SK-N-SH (cell line): Measurements from ENCODE around the gene ANKS1B.

Source experiments
- CTCF ChIP-seq: fragments of 200-600 bp; sonication (generic); IDR thresholded peaks from 2 replicates; pipeline ENCODE4 v1.6.1; 2017; ENCODE audit warnings: antibody characterized with exemption, mild to moderate bottlenecking, moderate library complexity
- ELF1 ChIP-seq: IDR thresholded peaks from 2 replicates; pipeline ENCODE4 v1.4.0; 2012
- EP300 ChIP-seq, 2 experiments: IDR thresholded peaks; 2 replicates each; pipeline versions ENCODE4 v1.4.0 to v1.6.1; 2012; ENCODE audit warnings: borderline replicate concordance in 1 of 2, low read depth in 1 of 2, low read length in 1 of 2
- GABPA ChIP-seq: IDR thresholded peaks from 2 replicates; pipeline ENCODE4 v1.4.0; 2012; ENCODE audit warnings: low read depth, mild to moderate bottlenecking
- JUND ChIP-seq: IDR thresholded peaks from 2 replicates; pipeline ENCODE4 v1.4.0; 2012
- MAX ChIP-seq: IDR thresholded peaks from 2 replicates; pipeline ENCODE4 v1.4.0; 2012; ENCODE audit warnings: low read depth
- NRF1 ChIP-seq: IDR thresholded peaks from 2 replicates; pipeline ENCODE4 v1.6.1; 2012; ENCODE audit warnings: low read depth, mild to moderate bottlenecking, low read length
- POLR2AphosphoS5 ChIP-seq: IDR thresholded peaks from 2 replicates; pipeline ENCODE4 v1.6.1; 2012; ENCODE audit warnings: low read depth, low read length
- RAD21 ChIP-seq: IDR thresholded peaks from 2 replicates; pipeline ENCODE4 v1.6.1; 2012; ENCODE audit warnings: mild to moderate bottlenecking, low read length
- REST ChIP-seq: IDR thresholded peaks from 2 replicates; pipeline ENCODE4 v1.6.1; 2012; ENCODE audit warnings: mild to moderate bottlenecking, low read depth, low read length, moderate library complexity
- RXRA ChIP-seq: IDR thresholded peaks from 2 replicates; pipeline ENCODE4 v1.4.0; 2012; ENCODE audit warnings: low read depth, mild to moderate bottlenecking, borderline replicate concordance
- TAF1 ChIP-seq: IDR thresholded peaks from 2 replicates; pipeline ENCODE4 v1.6.1; 2012; ENCODE audit warnings: low read depth, mild to moderate bottlenecking, low read length, moderate library complexity, borderline replicate concordance
- TEAD4 ChIP-seq: IDR thresholded peaks from 2 replicates; pipeline ENCODE4 v1.4.0; 2012; ENCODE audit warnings: mild to moderate bottlenecking, borderline replicate concordance; ENCODE audit not compliant: insufficient read depth
- YY1 ChIP-seq: IDR thresholded peaks from 2 replicates; pipeline ENCODE4 v1.4.0; 2012; ENCODE audit warnings: low read depth, mild to moderate bottlenecking

GRCh38 chr12:99133401-99133800, 851.3 kb downstream of the ANKS1B start:
- TF ChIP-seq CTCF (no peak), YY1 (no peak), NRF1 (no peak), EP300 (IDR thresholded peaks at IDR 0.05; ENCODE audit: borderline replicate concordance in 1 of 2, low read depth in 1 of 2, low read length in 1 of 2) (no peak), ELF1 (no peak), TEAD4 (no peak), RXRA (no peak), MAX (no peak), JUND (no peak), TAF1 (no peak), POLR2AphosphoS5 (no peak), REST (no peak), GABPA (no peak), RAD21 (no peak)
